CD4-positive, alpha-beta T cell treated with Interferon gamma for 1 hour (primary cell): Measurements from ENCODE around the gene ZNF429.
"Not testable (repeated sequence)": the region's sequence is repeated elsewhere in the genome, so short reads cannot be mapped to it uniquely, and the experiment has no call there.

Experiments
- DNase-seq: peaks from one replicate; pipeline ENCODE4 v3.0.0-alpha.2; 2020

The ZNF429 gene

GRCh38 chr19:21593502-21593901 lies 88.1 kb downstream of the ZNF429 start:
- DNase-seq, result no peak

DNA sequence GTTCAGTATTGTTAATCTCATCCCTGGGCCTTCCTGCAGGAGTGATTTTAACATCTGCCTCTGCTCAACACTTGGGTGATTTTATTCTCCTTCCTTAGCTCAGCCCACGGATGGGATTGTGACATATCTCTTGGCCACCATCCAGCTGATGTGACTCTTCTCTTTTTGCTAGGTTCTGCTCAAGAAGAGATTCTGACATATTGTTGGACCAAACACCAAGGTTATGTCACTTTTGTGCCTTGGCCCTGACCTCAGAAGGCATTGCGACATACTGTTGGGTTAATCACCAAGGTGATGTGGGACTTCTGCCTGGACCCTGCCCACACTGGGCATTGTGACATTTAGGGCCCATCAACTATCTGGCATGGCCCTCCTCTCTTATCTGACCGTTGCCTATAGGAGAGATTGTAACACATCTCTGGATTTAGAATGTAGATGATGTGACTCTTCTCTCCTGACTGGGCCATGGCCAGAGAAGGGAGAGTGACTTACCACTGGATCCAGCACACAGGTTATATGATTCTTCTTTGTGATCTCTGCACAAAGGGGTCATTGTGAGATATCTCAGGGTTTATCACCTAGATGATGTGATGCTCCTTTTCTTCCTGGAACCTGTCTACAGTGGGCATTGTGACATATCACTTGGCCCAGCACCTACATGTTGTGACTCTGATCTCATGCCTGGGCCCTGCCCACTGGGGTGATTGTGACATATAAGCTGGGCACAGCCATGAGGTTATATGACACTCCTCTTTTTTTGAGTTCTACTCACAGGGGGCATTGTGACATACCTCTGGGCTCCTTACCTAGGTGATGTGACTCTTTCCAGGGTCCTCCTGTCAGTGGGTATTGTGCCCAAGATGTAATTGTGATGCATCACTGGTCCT lies 88.8 kb downstream of the ZNF429 start:
- DNase-seq, result peak; percentile 52

- DNase-seq, result no peak
These were observed 89.8 kb downstream of the ZNF429 start for GRCh38 chr19:21595185-21595584.

DNA sequence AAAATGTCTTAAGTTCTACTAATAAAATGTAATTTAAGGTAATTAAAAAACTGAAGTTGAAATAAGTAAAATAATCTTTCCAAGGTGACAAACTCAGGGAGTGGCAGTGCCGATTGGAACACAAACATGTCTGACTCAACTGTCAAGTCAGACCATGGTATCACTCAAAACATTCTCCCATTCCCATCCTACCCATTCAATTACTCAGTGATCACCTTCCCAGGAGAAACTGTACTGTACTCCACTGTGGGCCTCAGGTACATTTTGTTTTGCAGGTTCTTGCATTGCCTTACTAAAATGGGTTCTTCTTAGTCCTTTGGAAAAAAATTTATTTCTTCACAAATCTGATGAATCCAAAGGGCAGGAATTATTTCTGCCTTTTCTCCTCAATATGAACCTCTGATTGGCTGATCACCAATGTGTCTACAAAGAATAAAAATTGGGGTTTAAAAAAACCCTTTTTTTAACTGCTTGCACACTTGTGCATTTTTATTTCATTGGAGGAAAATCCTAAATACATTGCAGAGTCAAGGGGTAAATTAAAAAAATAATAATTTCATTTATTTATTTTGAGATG lies 96.8 kb downstream of the ZNF429 start:
- no peak for DNase-seq

DNA sequence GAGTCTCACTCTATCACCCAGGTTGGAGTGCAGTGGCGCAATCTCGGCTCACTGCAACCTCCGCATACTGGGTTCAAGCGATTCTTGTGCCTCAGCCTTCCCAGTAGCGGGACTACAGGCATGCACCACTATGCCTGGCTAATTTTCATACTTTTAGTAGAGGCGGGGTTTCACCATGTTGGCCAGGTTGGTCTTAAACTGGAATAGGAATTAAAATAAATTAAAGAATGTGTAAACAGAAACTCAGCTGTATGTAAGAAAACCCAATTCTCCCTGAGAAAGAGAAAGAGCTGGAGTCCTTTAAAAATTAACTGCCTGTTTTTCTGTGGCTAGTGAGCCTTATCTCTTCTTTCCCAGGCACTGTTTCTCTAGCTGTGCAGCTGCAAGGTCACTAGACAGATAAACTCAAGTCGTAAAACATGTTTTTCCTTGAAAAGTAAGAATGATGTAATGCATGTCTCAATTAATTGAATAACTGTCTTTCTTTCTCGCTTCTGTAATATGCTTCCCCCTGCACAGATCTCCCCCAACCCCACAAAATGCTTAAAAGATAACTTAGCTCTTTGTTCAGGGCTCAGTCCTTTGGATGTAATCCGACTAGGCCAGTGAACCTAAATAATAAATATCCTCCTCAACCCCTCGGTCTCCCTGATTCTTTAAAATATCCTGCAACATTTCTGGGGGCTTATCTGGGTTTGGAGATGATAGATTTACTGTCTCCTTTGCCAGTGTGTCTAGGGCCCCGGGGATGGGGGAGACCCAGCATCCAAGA lies 97.4 kb downstream of the ZNF429 start:
- not testable (repeated sequence) for DNase-seq

DNA sequence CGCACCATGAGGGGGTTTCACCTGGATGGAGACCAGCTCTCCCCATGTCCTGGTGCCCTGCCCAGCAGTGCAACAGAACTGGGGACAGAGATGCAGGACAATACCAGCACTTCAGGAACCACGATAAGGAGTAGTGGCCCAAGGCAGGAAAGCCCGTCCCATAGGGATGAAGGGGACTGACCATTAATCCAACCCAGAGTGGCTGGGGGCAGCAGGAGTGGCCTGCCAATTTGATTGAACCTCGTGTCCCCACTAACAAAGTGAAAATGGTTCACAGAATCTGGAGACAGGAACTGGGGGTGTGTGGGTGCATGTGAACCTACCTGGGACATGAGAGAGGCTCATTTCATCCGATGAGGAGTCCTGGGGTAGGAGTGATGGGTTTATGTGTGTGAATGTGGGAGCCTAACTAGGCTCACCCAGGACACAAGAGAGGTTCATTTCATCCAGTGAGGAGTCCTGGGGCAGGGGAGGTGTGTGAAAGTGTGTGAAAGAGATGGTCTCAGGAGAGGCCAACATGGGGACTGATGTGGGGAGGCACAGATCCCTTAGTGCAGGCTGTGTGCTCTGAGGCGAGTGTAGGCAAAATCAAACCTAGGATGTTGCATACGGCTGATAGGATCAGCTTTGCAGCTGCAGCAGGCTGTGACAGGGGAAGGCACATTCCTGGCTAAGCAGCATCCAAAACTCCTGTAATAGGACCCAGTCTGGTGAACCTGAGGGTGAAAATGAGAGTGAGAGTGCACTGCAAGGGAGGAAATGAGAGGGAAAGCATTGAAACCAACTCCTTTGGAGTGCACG lies 98.2 kb downstream of the ZNF429 start:
- no peak for DNase-seq

DNA sequence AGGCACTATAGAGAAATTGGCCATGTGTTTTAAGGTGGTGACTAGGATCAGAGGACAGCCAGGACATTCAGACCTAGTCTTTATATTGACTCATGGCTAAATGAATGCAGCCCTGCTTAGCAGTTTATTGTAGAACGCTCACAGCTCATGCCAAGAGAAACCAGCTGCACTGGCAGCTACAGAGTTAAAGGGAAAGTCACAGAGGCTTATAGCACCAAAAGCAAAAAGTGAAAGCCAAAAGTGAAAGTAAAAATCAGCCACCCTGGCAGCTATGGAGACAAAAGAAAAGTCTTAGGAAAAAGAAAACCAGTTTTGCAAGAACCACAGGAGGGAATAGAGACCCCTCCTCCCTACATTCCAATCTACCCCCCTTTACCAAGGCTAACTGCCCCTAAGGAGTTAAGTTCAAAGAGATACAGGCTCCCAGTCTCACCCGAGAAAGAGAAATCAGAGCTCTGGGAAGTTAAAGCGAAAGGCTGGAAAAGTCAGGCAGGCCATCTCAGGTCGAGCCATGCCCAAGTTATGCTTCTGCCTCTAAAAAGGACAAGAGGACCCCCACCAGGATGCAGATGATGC lies 99.0 kb downstream of the ZNF429 start:
- no peak for DNase-seq
